Activated CD8-positive, alpha-beta T cell treated with anti-CD3 and anti-CD28 coated beads for 36 hours (primary cell): Measurements from ENCODE around the gene CCNA1. TPM values are rescaled to one million over a fixed set of nuclear protein-coding genes. Genes with fewer than 3 reads are reported as not detected.

Source experiments
- ATAC-seq: fragments of 200-7000 bp; cut with Tn5 transposase; one replicate; pipeline ENCODE4 v1.10.0; 2021; ENCODE audit warnings: mild to moderate bottlenecking, moderate library complexity
- CTCF ChIA-PET: fragments of 350-600 bp; sonication (Branson Sonifier 250); formaldehyde crosslinking; loops from one replicate; lab custom pipeline; 2021; ENCODE audit warnings: antibody characterized with exemption; lab: Charles Lee
- POLR2A ChIA-PET: fragments of 350-600 bp; sonication (Branson Sonifier 250); formaldehyde crosslinking; loops from one replicate; lab custom pipeline; 2021; ENCODE audit warnings: antibody characterized with exemption; lab: Charles Lee
- DNase-seq: peaks from one replicate; pipeline ENCODE4 v3.0.0-alpha.2; 2020
- H3K27ac Mint-ChIP-seq: one replicate; pipeline ENCODE4 v1.8.0; 2021; ENCODE audit warnings: mild to moderate bottlenecking, mixed read lengths
- H3K27me3 Mint-ChIP-seq: one replicate; pipeline ENCODE4 v1.8.0; 2021; ENCODE audit warnings: mixed read lengths
- H3K36me3 Mint-ChIP-seq: one replicate; pipeline ENCODE4 v1.8.0; 2021; ENCODE audit warnings: low read depth, mixed read lengths
- H3K4me1 Mint-ChIP-seq: one replicate; pipeline ENCODE4 v1.8.0; 2021; ENCODE audit warnings: low read depth, mixed read lengths
- H3K4me3 Mint-ChIP-seq: one replicate; pipeline ENCODE4 v1.8.0; 2021; ENCODE audit warnings: mild to moderate bottlenecking, moderate library complexity, mixed read lengths
- H3K9me3 Mint-ChIP-seq: one replicate; pipeline ENCODE4 v1.8.0; 2021; ENCODE audit warnings: mixed read lengths
- intact Hi-C: fragments of 100-400 bp; cut with micrococcal nuclease; formaldehyde crosslinking; loops from one replicate; pipeline ENCODE4 v1.10.0; 2022
- total RNA-seq, 2 experiments: library from RNA; stranded (reverse); gene quantifications; one replicate each; pipeline ENCODE4 v1.2.3, GENCODE V29; 2021
- TF ChIP-seq, protein P1 (sequence below): fragments of 200-600 bp; IDR thresholded peaks from one replicate; pipeline ENCODE4 v1.8.0; 2022; ENCODE audit warnings: antibody characterized with exemption, mild to moderate bottlenecking

CCNA1 gene
- total RNA-seq, 2 experiments from 2014 or later, result not detected

GRCh38 chr13:36447501-36447900 lies 15.2 kb downstream of the CCNA1 start:
- DNase-seq (no peak), ATAC-seq (no peak)
- ChIA-PET CTCF (interaction anchor here (0.7 kb wide), 1 partner anchor 28 kb away, joined by 3 read pairs; no protein-coding TSS in a partner anchor), POLR2A (interaction anchor here (1.0 kb wide), 1 partner anchor 9 kb away, joined by 3 read pairs; no protein-coding TSS in a partner anchor)
- no peaks in the 10 kb centered on the region for H3K9me3 Mint-ChIP-seq
- H3K27me3 Mint-ChIP-seq, result peaks cover 12% of the 10 kb centered on the region
- no peak overlapping the region for H3K27ac Mint-ChIP-seq
- H3K4me1 Mint-ChIP-seq, result no peaks in the 10 kb centered on the region
- no peak overlapping the region for H3K4me3 Mint-ChIP-seq
- intact Hi-C loops, result no loop called here
- no peaks in the 10 kb centered on the region for H3K36me3 Mint-ChIP-seq
- TF ChIP-seq, protein P1, sequence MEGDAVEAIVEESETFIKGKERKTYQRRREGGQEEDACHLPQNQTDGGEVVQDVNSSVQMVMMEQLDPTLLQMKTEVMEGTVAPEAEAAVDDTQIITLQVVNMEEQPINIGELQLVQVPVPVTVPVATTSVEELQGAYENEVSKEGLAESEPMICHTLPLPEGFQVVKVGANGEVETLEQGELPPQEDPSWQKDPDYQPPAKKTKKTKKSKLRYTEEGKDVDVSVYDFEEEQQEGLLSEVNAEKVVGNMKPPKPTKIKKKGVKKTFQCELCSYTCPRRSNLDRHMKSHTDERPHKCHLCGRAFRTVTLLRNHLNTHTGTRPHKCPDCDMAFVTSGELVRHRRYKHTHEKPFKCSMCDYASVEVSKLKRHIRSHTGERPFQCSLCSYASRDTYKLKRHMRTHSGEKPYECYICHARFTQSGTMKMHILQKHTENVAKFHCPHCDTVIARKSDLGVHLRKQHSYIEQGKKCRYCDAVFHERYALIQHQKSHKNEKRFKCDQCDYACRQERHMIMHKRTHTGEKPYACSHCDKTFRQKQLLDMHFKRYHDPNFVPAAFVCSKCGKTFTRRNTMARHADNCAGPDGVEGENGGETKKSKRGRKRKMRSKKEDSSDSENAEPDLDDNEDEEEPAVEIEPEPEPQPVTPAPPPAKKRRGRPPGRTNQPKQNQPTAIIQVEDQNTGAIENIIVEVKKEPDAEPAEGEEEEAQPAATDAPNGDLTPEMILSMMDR, result no peak

- H3K27me3 Mint-ChIP-seq, result peaks cover 15% of the 10 kb centered on the region
- no peak overlapping the region for H3K4me3 Mint-ChIP-seq
- intact Hi-C loops, result no loop called here
- no peaks in the 10 kb centered on the region for H3K9me3 Mint-ChIP-seq
- TF ChIP-seq, protein P1, result no peak
- CTCF ChIA-PET, result interaction anchor here (0.7 kb wide), 1 partner anchor 64 kb away, joined by 3 read pairs; no protein-coding TSS in a partner anchor
- no peak for DNase-seq
- ATAC-seq, result no peak
- POLR2A ChIA-PET, result no interaction called here
- H3K4me1 Mint-ChIP-seq, result no peaks in the 10 kb centered on the region
- H3K27ac Mint-ChIP-seq, result no peak overlapping the region
- H3K36me3 Mint-ChIP-seq, result no peaks in the 10 kb centered on the region
These were observed 18.2 kb downstream of the CCNA1 start for GRCh38 chr13:36450534-36450933.

DNA sequence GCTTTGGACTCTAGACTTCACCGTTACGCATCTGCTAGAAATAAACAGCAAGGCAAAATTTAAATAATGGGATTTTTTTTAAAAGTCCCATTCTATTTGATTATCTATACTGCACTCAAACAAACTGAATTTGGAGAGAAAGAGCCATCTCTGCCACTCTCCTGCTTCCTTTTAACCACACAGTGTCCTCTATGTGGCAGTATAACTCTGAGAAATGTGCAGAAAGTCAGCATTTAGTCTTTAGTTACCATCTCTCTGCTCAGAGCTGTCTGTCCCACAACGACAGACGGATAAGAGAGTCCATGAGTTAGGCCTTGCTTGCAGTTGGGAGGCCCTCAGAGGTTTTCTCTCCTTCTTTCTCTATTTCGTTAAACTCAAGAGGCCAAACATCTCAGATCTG lies 21.2 kb downstream of the CCNA1 start:
- H3K27me3 Mint-ChIP-seq, result peaks cover 15% of the 10 kb centered on the region
- POLR2A ChIA-PET, result no interaction called here
- ATAC-seq (no peak), DNase-seq (no peak)
- H3K4me1 Mint-ChIP-seq, result no peaks in the 10 kb centered on the region
- H3K9me3 Mint-ChIP-seq, result no peaks in the 10 kb centered on the region
- H3K27ac Mint-ChIP-seq, result no peak overlapping the region
- intact Hi-C loops, result no loop called here
- H3K4me3 Mint-ChIP-seq, result no peak overlapping the region
- TF ChIP-seq, protein P1, result peak; percentile 7
- CTCF ChIA-PET, result interaction anchor here (1.0 to 2.7 kb wide), 3 partner anchors 35 to 307 kb away, joined by 3 to 12 read pairs (median 3); no protein-coding TSS in a partner anchor
- no peaks in the 10 kb centered on the region for H3K36me3 Mint-ChIP-seq

- no peaks in the 10 kb centered on the region for H3K4me1 Mint-ChIP-seq
- H3K9me3 Mint-ChIP-seq, result no peaks in the 10 kb centered on the region
- H3K27ac Mint-ChIP-seq, result no peak overlapping the region
- H3K27me3 Mint-ChIP-seq, result peaks cover 15% of the 10 kb centered on the region
- DNase-seq, result no peak
- H3K36me3 Mint-ChIP-seq, result no peaks in the 10 kb centered on the region
- ChIA-PET CTCF (interaction anchor here (1.0 to 2.7 kb wide), 3 partner anchors 10 to 281 kb away, joined by 3 to 12 read pairs (median 3); no protein-coding TSS in a partner anchor), POLR2A (no interaction called here)
- intact Hi-C loops, result no loop called here
- no peak overlapping the region for H3K4me3 Mint-ChIP-seq
- no peak for ATAC-seq
- TF ChIP-seq, protein P1, result no peak
These were observed 21.8 kb downstream of the CCNA1 start for GRCh38 chr13:36454121-36454520.

GRCh38 chr13:36454987-36455386 lies 22.7 kb downstream of the CCNA1 start:
- ChIA-PET POLR2A (no interaction called here), CTCF (interaction anchor here (1.0 to 1.4 kb wide), 2 partner anchors 9 to 108 kb away, joined by 3 read pairs; no protein-coding TSS in a partner anchor)
- Mint-ChIP-seq H3K36me3 (no peaks in the 10 kb centered on the region), H3K27me3 (peaks cover 13% of the 10 kb centered on the region), H3K9me3 (no peaks in the 10 kb centered on the region), H3K4me3 (no peak overlapping the region), H3K27ac (no peak overlapping the region), H3K4me1 (no peaks in the 10 kb centered on the region)
- TF ChIP-seq, protein P1, result no peak
- intact Hi-C loops, result no loop called here
- DNase-seq (no peak), ATAC-seq (no peak)
